Ammon's horn (tissue), 1 donor: ENCODE results near the gene GLDN.
"Not testable (repeated sequence)": the region's sequence is repeated elsewhere in the genome, so short reads cannot be mapped to it uniquely, and the experiment has no call there.

Experiments
- DNase-seq: peaks from one replicate; pipeline ENCODE4 v3.0.0-alpha.2; 2016; ENCODE audit warnings: low spot score

Gene GLDN

DNA sequence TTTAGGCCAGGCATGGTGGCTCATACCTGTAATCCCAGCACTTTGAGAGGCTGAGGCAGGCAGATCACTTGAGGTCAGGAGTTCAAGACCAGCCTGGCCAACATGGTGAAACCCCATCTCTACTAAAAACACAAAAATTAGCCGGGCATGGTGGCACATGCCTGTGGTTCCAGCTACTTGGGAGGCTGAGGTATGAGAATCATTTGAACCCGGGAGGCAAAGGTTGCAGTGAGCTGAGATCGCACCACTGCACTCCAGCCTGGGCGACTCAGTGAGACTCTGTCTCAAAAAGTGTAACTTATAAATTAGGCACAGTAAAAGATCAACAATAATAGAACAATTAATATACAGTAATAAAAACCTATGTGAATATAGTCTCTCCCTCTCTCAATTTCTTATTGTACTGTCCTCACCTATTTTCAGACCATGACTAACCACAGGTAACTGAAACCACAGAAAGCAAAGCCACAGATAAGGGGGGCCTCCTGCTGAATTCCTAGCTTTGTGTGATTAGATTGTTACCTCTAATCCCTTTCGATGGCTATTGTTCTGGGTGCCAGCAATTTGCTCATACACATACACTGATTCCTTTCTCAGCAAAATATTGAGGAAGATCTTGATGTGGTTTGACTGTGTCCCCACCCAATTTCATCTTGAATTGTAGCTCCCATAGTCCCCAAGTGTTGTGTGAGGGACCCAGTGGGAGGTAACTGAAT lies 104.7 kb downstream of the GLDN start:
- DNase-seq, result not testable (repeated sequence)

DNA sequence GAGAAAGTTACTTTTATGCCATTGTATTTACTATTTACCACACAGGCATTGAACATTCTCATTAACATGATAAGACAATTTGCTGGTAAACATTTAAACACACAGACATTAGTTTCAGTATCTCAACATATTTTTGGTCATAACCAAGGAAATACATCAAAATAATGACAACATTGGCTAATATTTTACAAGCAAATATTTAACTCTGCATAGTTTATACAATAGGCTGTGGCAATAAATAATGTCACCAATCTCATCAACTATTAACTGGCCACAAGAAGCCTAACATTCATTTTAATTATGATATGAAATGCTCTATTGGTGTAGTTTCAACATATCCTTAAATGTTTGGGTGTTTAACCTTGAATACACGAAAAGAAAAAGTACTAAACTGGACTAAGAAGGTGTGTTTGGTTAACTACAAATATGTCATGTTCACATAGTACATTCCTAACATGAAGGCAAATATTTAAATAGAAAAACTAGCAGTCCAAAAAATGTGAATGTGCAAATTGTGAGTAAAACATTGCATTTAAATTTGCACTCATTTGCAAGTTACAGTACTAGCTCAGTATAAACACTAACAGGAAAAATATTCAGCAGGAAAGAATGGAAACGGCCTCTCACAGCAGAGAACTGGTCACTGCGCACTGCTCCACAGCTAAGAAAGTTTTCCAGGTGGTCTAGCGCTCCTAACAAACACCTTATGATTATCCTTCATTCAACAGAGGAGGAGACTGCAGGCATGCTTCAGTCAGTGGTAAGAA lies 106.6 kb downstream of the GLDN start:
- no peak for DNase-seq

GRCh38 chr15:51448622-51449399 lies 107.4 kb downstream of the GLDN start:
- DNase-seq, result no peak

DNA sequence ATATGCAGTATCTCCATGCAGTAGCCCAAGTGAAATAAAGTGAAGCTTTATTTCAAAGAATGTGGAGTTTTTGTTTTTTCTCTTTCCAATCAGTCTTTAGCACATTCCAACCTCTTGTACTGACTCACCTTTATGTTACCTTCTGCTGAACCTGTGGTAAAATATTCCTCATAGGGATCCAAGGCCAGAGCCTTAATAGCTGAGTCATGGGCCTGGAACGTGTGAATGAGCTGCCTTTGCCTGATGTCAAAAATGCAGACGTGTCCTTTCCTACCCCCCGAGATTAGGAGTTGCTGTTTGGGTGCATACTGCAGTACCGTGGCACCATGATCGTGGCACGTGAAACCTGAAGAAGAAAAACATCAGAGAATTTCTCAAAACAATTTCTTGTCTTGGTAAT lies 108.5 kb downstream of the GLDN start:
- DNase-seq, result no peak
